GM21360 (cell line): ENCODE data around the gene PARD3B.
"Not testable (repeated sequence)": the region's sequence is repeated elsewhere in the genome, so short reads cannot be mapped to it uniquely, and the experiment has no call there.

Experiments
- ATAC-seq: cut with Tn5 transposase; IDR thresholded peaks from one replicate; pipeline ENCODE4 v1.9.1; 2021; ENCODE audit warnings: mild to moderate bottlenecking, moderate library complexity; ENCODE audit not compliant: unreplicated experiment

The PARD3B gene

GRCh38 chr2:205212357-205212756 is 667.1 kb downstream of the PARD3B start:
- ATAC-seq, result no peak

- ATAC-seq, result no peak
Observed at GRCh38 chr2:205216092-205216491, 670.8 kb downstream of the PARD3B start.

- ATAC-seq, result no peak
Observed at GRCh38 chr2:205216580-205216979, 671.3 kb downstream of the PARD3B start.

- no peak for ATAC-seq
Observed at GRCh38 chr2:205217004-205217403, 671.7 kb downstream of the PARD3B start.

GRCh38 chr2:205218056-205218455 is 672.8 kb downstream of the PARD3B start:
- ATAC-seq, result no peak

GRCh38 chr2:205218816-205219215 is 673.5 kb downstream of the PARD3B start:
- ATAC-seq, result not testable (repeated sequence)

GRCh38 chr2:205220559-205220958 is 675.3 kb downstream of the PARD3B start:
- no peak for ATAC-seq

- no peak for ATAC-seq
Observed at GRCh38 chr2:205232086-205232485, 686.8 kb downstream of the PARD3B start.

GRCh38 chr2:205235434-205235833 is 690.2 kb downstream of the PARD3B start:
- no peak for ATAC-seq

- ATAC-seq, result no peak
Observed at GRCh38 chr2:205237524-205237923, 692.2 kb downstream of the PARD3B start.

GRCh38 chr2:205245001-205245400 is 699.7 kb downstream of the PARD3B start:
- no peak for ATAC-seq

- ATAC-seq, result no peak
Observed at GRCh38 chr2:205245652-205246051, 700.4 kb downstream of the PARD3B start.

GRCh38 chr2:205259121-205259520 is 713.8 kb downstream of the PARD3B start:
- ATAC-seq, result no peak

GRCh38 chr2:205261516-205262020 is 716.3 kb downstream of the PARD3B start:
- no peak for ATAC-seq

GRCh38 chr2:205267323-205267722 is 722.0 kb downstream of the PARD3B start:
- no peak for ATAC-seq

- ATAC-seq, result no peak
Observed at GRCh38 chr2:205270689-205271088, 725.4 kb downstream of the PARD3B start.

- no peak for ATAC-seq
Observed at GRCh38 chr2:205273148-205273547, 727.9 kb downstream of the PARD3B start.

- ATAC-seq, result no peak
Observed at GRCh38 chr2:205273627-205274026, 728.4 kb downstream of the PARD3B start.

GRCh38 chr2:205274801-205275200 is 729.5 kb downstream of the PARD3B start:
- no peak for ATAC-seq

- ATAC-seq, result no peak
Observed at GRCh38 chr2:205276116-205276777, 731.0 kb downstream of the PARD3B start.

GRCh38 chr2:205280596-205281236 is 735.4 kb downstream of the PARD3B start:
- ATAC-seq, result no peak

- ATAC-seq, result no peak
Observed at GRCh38 chr2:205283736-205284270, 738.5 kb downstream of the PARD3B start.
